SK-N-SH (cell line): ENCODE measurements around the gene GAS1.

Experiments used
- EP300 ChIP-seq, 2 experiments: IDR thresholded peaks; 2 replicates each; pipeline versions ENCODE4 v1.4.0 to v1.6.1; 2012; ENCODE audit warnings: borderline replicate concordance in 1 of 2, low read depth in 1 of 2, low read length in 1 of 2
- EZH2phosphoT487 ChIP-seq: fragments of 200-600 bp; sonication (generic); IDR thresholded peaks from 2 replicates; pipeline ENCODE4 v1.6.1; 2017; ENCODE audit warnings: low read depth, mixed run types, mild to moderate bottlenecking, antibody characterized with exemption, moderate library complexity, borderline replicate concordance
- FOXJ3 ChIP-seq: sonication (generic); formaldehyde crosslinking; IDR thresholded peaks from 2 replicates; pipeline ENCODE4 v1.5.1; 2020; ENCODE audit warnings: mild to moderate bottlenecking, missing genetic modification reagents
- POLR2AphosphoS5 ChIP-seq: IDR thresholded peaks from 2 replicates; pipeline ENCODE4 v1.6.1; 2012; ENCODE audit warnings: low read depth, low read length
- RAD21 ChIP-seq: IDR thresholded peaks from 2 replicates; pipeline ENCODE4 v1.6.1; 2012; ENCODE audit warnings: mild to moderate bottlenecking, low read length
- RXRA ChIP-seq: IDR thresholded peaks from 2 replicates; pipeline ENCODE4 v1.4.0; 2012; ENCODE audit warnings: low read depth, mild to moderate bottlenecking, borderline replicate concordance
- SMC3 ChIP-seq: IDR thresholded peaks from 2 replicates; pipeline ENCODE4 v1.6.1; 2012; ENCODE audit warnings: low read depth, low read length, improper control_type of control experiment
- TAF1 ChIP-seq: IDR thresholded peaks from 2 replicates; pipeline ENCODE4 v1.6.1; 2012; ENCODE audit warnings: low read depth, mild to moderate bottlenecking, low read length, moderate library complexity, borderline replicate concordance
- YY1 ChIP-seq: IDR thresholded peaks from 2 replicates; pipeline ENCODE4 v1.4.0; 2012; ENCODE audit warnings: low read depth, mild to moderate bottlenecking
- TF ChIP-seq, protein P1 (sequence below): fragments of 200-600 bp; sonication (generic); IDR thresholded peaks from 2 replicates; pipeline ENCODE4 v1.6.1; 2017; ENCODE audit warnings: antibody characterized with exemption, mild to moderate bottlenecking, moderate library complexity
- TF ChIP-seq, protein P2 (sequence below): IDR thresholded peaks from 2 replicates; pipeline ENCODE4 v1.4.0; 2012; ENCODE audit warnings: low read depth, borderline replicate concordance
- TF ChIP-seq, protein P3 (sequence below): IDR thresholded peaks from 2 replicates; pipeline ENCODE4 v1.6.1; 2012; ENCODE audit warnings: mild to moderate bottlenecking, low read depth, low read length, moderate library complexity
- TF ChIP-seq, protein P4 (sequence below): IDR thresholded peaks from 2 replicates; pipeline ENCODE4 v1.4.0; 2012; ENCODE audit warnings: low read depth

DNA sequence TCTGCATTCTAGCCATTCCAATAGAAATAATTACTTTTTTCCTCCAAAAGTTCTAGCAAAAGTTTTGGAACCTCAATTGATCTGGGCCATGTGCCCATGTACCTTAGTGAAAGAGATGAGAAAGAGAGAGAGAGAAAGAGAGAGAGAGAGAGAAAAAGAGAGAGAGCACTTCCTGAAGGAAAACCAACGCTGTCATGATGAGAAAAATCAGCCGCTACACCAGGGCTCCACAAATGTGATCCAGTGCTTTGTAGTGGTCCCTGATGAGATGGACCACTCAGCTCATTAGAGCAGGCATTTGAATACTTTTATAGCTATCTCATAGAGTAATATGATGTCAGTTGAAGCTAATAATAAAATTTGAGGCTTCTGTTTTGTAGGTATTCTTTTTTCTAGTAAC lies 7.7 kb upstream of the GAS1 start:
- TF ChIP-seq, protein P1, sequence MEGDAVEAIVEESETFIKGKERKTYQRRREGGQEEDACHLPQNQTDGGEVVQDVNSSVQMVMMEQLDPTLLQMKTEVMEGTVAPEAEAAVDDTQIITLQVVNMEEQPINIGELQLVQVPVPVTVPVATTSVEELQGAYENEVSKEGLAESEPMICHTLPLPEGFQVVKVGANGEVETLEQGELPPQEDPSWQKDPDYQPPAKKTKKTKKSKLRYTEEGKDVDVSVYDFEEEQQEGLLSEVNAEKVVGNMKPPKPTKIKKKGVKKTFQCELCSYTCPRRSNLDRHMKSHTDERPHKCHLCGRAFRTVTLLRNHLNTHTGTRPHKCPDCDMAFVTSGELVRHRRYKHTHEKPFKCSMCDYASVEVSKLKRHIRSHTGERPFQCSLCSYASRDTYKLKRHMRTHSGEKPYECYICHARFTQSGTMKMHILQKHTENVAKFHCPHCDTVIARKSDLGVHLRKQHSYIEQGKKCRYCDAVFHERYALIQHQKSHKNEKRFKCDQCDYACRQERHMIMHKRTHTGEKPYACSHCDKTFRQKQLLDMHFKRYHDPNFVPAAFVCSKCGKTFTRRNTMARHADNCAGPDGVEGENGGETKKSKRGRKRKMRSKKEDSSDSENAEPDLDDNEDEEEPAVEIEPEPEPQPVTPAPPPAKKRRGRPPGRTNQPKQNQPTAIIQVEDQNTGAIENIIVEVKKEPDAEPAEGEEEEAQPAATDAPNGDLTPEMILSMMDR = no peak
- TF ChIP-seq, protein P2, sequence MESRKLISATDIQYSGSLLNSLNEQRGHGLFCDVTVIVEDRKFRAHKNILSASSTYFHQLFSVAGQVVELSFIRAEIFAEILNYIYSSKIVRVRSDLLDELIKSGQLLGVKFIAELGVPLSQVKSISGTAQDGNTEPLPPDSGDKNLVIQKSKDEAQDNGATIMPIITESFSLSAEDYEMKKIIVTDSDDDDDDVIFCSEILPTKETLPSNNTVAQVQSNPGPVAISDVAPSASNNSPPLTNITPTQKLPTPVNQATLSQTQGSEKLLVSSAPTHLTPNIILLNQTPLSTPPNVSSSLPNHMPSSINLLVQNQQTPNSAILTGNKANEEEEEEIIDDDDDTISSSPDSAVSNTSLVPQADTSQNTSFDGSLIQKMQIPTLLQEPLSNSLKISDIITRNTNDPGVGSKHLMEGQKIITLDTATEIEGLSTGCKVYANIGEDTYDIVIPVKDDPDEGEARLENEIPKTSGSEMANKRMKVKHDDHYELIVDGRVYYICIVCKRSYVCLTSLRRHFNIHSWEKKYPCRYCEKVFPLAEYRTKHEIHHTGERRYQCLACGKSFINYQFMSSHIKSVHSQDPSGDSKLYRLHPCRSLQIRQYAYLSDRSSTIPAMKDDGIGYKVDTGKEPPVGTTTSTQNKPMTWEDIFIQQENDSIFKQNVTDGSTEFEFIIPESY = no peak
- TF ChIP-seq POLR2AphosphoS5 = no peak
- TF ChIP-seq TAF1 = no peak
- TF ChIP-seq EP300 (IDR thresholded peaks at IDR 0.05; ENCODE audit: borderline replicate concordance in 1 of 2, low read depth in 1 of 2, low read length in 1 of 2) = no peak
- TF ChIP-seq, protein P3, sequence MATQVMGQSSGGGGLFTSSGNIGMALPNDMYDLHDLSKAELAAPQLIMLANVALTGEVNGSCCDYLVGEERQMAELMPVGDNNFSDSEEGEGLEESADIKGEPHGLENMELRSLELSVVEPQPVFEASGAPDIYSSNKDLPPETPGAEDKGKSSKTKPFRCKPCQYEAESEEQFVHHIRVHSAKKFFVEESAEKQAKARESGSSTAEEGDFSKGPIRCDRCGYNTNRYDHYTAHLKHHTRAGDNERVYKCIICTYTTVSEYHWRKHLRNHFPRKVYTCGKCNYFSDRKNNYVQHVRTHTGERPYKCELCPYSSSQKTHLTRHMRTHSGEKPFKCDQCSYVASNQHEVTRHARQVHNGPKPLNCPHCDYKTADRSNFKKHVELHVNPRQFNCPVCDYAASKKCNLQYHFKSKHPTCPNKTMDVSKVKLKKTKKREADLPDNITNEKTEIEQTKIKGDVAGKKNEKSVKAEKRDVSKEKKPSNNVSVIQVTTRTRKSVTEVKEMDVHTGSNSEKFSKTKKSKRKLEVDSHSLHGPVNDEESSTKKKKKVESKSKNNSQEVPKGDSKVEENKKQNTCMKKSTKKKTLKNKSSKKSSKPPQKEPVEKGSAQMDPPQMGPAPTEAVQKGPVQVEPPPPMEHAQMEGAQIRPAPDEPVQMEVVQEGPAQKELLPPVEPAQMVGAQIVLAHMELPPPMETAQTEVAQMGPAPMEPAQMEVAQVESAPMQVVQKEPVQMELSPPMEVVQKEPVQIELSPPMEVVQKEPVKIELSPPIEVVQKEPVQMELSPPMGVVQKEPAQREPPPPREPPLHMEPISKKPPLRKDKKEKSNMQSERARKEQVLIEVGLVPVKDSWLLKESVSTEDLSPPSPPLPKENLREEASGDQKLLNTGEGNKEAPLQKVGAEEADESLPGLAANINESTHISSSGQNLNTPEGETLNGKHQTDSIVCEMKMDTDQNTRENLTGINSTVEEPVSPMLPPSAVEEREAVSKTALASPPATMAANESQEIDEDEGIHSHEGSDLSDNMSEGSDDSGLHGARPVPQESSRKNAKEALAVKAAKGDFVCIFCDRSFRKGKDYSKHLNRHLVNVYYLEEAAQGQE = no peak
- TF ChIP-seq, protein P4, sequence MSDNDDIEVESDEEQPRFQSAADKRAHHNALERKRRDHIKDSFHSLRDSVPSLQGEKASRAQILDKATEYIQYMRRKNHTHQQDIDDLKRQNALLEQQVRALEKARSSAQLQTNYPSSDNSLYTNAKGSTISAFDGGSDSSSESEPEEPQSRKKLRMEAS = no peak
- TF ChIP-seq FOXJ3 (CRISPR knock-in tag) = no peak
- no peak for TF ChIP-seq RAD21
- no peak for TF ChIP-seq SMC3
- no peak for TF ChIP-seq YY1
- TF ChIP-seq EZH2phosphoT487 = no peak
- TF ChIP-seq RXRA = no peak
